ENCODE data around the gene CDK6.

DNA sequence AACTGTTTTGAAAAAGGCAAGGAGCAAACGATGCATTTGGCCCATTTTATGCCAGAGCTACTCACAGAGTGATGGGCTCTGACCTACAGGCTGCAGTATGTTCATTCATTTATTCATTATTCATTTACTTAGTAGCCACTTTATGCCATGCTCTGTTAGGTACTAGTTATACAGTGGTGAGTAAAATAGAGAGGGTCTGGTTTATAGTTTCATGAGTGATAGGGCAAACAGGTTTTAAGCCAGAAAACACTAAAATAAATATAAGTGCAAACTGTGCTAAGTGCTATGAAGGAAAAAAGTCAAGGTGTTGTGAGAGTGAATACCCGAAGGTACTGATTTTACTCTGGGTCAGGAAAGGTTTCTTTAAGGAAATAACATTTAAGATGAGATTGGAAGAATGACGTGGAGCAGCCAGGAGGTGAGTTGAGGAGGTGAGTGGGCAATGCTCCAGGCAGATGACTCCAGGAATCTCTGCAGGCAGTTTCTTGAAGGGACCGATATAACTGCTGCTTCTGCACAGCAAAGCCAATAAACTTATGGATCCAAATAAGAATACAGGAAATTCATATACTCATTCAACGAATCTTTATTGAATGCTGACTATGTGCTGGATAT lies 189.3 kb downstream of the CDK6 start:
- TF ChIP-seq, protein P1, sequence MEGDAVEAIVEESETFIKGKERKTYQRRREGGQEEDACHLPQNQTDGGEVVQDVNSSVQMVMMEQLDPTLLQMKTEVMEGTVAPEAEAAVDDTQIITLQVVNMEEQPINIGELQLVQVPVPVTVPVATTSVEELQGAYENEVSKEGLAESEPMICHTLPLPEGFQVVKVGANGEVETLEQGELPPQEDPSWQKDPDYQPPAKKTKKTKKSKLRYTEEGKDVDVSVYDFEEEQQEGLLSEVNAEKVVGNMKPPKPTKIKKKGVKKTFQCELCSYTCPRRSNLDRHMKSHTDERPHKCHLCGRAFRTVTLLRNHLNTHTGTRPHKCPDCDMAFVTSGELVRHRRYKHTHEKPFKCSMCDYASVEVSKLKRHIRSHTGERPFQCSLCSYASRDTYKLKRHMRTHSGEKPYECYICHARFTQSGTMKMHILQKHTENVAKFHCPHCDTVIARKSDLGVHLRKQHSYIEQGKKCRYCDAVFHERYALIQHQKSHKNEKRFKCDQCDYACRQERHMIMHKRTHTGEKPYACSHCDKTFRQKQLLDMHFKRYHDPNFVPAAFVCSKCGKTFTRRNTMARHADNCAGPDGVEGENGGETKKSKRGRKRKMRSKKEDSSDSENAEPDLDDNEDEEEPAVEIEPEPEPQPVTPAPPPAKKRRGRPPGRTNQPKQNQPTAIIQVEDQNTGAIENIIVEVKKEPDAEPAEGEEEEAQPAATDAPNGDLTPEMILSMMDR (IDR thresholded peaks at IDR 0.05) = no peak
- TF ChIP-seq POLR2A (IDR thresholded peaks at IDR 0.05) = no peak
